Panc1 (cell line): ENCODE measurements around the gene MARK3.

Source experiments
- POLR2AphosphoS5 ChIP-seq: IDR thresholded peaks from 2 replicates; pipeline ENCODE4 v1.6.1; 2012; ENCODE audit warnings: mild to moderate bottlenecking, low read depth, low read length, moderate library complexity
- SIN3A ChIP-seq: IDR thresholded peaks from 2 replicates; pipeline ENCODE4 v1.6.1; 2012; ENCODE audit warnings: low read depth, mild to moderate bottlenecking, low read length, moderate library complexity, borderline replicate concordance; ENCODE audit not compliant: insufficient read depth
- TF ChIP-seq, protein P1 (sequence below): fragments of 450-650 bp; IDR thresholded peaks from 2 replicates; pipeline ENCODE4 v1.5.1; 2017; ENCODE audit warnings: mild to moderate bottlenecking
- TF ChIP-seq, protein P2 (sequence below), 2 experiments: IDR thresholded peaks; 2 replicates each; pipeline ENCODE4 v1.6.1; 2011 to 2012; ENCODE audit warnings: low read depth in 2 of 2, control low read depth in 1 of 2, low read length in 1 of 2, mild to moderate bottlenecking in 1 of 2, moderate library complexity in 1 of 2; ENCODE audit not compliant: insufficient read depth in 1 of 2

DNA sequence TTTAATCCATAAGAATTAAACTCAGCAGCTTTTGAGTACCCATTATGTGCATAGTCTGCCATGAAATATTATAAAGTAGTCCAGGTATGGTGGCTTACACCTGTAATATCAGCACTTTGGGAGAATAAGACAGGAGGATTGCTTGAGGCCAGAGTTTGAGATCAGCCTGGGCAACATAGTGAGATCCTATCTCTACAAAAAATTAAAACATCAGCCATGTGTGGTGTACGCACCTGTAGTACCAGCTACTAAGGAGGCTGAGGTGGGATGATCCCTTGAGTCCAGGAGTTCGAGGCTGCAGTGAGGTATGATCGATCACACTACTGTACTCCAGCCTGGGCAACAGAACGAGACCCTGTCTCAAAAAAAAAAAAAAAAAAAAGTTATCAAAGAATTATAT, 15.3 kb downstream of the MARK3 start:
- TF ChIP-seq, protein P1, sequence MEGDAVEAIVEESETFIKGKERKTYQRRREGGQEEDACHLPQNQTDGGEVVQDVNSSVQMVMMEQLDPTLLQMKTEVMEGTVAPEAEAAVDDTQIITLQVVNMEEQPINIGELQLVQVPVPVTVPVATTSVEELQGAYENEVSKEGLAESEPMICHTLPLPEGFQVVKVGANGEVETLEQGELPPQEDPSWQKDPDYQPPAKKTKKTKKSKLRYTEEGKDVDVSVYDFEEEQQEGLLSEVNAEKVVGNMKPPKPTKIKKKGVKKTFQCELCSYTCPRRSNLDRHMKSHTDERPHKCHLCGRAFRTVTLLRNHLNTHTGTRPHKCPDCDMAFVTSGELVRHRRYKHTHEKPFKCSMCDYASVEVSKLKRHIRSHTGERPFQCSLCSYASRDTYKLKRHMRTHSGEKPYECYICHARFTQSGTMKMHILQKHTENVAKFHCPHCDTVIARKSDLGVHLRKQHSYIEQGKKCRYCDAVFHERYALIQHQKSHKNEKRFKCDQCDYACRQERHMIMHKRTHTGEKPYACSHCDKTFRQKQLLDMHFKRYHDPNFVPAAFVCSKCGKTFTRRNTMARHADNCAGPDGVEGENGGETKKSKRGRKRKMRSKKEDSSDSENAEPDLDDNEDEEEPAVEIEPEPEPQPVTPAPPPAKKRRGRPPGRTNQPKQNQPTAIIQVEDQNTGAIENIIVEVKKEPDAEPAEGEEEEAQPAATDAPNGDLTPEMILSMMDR: no peak
- no peak for TF ChIP-seq POLR2AphosphoS5
- TF ChIP-seq, protein P2, sequence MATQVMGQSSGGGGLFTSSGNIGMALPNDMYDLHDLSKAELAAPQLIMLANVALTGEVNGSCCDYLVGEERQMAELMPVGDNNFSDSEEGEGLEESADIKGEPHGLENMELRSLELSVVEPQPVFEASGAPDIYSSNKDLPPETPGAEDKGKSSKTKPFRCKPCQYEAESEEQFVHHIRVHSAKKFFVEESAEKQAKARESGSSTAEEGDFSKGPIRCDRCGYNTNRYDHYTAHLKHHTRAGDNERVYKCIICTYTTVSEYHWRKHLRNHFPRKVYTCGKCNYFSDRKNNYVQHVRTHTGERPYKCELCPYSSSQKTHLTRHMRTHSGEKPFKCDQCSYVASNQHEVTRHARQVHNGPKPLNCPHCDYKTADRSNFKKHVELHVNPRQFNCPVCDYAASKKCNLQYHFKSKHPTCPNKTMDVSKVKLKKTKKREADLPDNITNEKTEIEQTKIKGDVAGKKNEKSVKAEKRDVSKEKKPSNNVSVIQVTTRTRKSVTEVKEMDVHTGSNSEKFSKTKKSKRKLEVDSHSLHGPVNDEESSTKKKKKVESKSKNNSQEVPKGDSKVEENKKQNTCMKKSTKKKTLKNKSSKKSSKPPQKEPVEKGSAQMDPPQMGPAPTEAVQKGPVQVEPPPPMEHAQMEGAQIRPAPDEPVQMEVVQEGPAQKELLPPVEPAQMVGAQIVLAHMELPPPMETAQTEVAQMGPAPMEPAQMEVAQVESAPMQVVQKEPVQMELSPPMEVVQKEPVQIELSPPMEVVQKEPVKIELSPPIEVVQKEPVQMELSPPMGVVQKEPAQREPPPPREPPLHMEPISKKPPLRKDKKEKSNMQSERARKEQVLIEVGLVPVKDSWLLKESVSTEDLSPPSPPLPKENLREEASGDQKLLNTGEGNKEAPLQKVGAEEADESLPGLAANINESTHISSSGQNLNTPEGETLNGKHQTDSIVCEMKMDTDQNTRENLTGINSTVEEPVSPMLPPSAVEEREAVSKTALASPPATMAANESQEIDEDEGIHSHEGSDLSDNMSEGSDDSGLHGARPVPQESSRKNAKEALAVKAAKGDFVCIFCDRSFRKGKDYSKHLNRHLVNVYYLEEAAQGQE (IDR thresholded peaks at IDR 0.05; ENCODE audit: insufficient read depth in 1 of 2, low read depth in 2 of 2, low read length in 1 of 2): no peak
- no peak for TF ChIP-seq SIN3A
